ENCODE measurements around the gene NLGN4Y. TPM values are rescaled to one million over a fixed set of nuclear protein-coding genes. Genes with fewer than 3 reads are reported as not detected.

NLGN4Y gene
- total RNA-seq, 1 donor from 2014 or later: not detected

DNA sequence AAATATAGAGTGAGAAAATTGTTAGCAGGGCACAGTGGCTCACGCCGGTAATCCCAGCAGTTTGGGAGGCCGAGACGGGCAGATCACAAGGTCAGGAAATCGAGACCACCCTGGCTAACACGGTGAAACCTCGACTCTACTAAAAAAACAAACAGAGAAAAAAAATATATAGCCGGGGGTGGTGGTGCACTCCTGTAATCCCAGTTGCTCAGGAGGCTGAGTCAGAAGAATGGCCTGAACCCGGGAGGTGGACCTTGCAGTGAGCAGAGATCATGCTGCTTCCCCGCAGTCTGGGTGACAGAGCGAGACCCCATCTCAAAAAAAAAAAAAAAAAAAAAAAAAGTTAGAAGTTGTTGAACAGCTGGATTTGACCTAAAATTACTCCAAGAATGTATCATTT, 269.3 kb downstream of the NLGN4Y start:
- no peaks in the 10 kb centered on the region for H3K4me1 Mint-ChIP-seq
- H3K4me3 Mint-ChIP-seq: no peak overlapping the region
- H3K27me3 Mint-ChIP-seq (ENCODE audit: low read depth): no peaks in the 10 kb centered on the region
- no peaks in the 10 kb centered on the region for H3K9me3 Mint-ChIP-seq
- H3K36me3 Mint-ChIP-seq (ENCODE audit: low read depth): no peaks in the 10 kb centered on the region
- no peak overlapping the region for H3K27ac Mint-ChIP-seq (ENCODE audit: unreplicated experiment)
- no peak for DNase-seq (ENCODE audit: low read depth, low spot score)
- TF ChIP-seq, protein P1, sequence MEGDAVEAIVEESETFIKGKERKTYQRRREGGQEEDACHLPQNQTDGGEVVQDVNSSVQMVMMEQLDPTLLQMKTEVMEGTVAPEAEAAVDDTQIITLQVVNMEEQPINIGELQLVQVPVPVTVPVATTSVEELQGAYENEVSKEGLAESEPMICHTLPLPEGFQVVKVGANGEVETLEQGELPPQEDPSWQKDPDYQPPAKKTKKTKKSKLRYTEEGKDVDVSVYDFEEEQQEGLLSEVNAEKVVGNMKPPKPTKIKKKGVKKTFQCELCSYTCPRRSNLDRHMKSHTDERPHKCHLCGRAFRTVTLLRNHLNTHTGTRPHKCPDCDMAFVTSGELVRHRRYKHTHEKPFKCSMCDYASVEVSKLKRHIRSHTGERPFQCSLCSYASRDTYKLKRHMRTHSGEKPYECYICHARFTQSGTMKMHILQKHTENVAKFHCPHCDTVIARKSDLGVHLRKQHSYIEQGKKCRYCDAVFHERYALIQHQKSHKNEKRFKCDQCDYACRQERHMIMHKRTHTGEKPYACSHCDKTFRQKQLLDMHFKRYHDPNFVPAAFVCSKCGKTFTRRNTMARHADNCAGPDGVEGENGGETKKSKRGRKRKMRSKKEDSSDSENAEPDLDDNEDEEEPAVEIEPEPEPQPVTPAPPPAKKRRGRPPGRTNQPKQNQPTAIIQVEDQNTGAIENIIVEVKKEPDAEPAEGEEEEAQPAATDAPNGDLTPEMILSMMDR (conservative IDR thresholded peaks at IDR 0.05): no peak

DNA sequence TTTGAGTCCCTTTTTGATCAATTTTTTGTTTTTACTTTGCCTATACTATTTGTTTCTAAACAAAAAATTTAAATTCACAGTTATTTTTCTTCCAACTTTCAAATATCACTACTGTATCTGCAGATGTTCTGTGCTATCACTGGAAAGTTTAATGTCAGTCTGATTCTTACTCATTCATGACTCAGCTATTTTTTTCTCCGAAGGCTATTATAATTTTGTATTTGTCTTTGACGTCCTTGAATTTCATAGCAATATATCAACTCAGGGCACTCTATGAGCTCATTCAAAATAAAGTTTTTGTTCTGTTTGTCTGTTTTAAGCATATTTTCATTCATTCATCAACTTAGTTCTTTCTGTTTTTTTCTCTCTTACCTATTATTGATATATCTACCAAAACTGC, 273.7 kb downstream of the NLGN4Y start:
- DNase-seq (ENCODE audit: low read depth, low spot score): no peak
- no peaks in the 10 kb centered on the region for H3K27me3 Mint-ChIP-seq (ENCODE audit: low read depth)
- no peaks in the 10 kb centered on the region for H3K36me3 Mint-ChIP-seq (ENCODE audit: low read depth)
- H3K4me3 Mint-ChIP-seq: no peak overlapping the region
- TF ChIP-seq, protein P1 (conservative IDR thresholded peaks at IDR 0.05): no peak
- H3K27ac Mint-ChIP-seq (ENCODE audit: unreplicated experiment): no peak overlapping the region
- no peaks in the 10 kb centered on the region for H3K4me1 Mint-ChIP-seq
- no peaks in the 10 kb centered on the region for H3K9me3 Mint-ChIP-seq

DNA sequence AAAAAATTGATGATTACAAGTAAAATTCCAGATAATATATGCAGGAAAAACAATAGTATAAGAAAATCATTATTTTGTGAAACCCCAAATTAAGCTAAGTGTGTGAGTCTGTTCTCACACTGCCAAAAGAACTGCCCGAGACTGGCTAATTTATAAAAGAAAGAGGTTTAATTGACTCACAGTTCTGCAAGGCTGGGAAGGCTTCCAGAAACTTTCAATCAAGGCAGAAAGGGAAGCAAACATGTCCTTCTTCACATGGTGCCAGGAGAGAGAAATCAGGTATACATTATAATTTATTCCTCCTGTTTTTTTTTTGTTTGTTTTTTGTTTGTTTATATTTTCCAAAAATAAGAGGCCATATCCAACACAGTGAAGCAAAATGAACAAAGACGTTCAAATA, 276.8 kb downstream of the NLGN4Y start:
- TF ChIP-seq, protein P1 (conservative IDR thresholded peaks at IDR 0.05): no peak
- Mint-ChIP-seq H3K36me3 (ENCODE audit: low read depth) (no peaks in the 10 kb centered on the region), H3K9me3 (no peaks in the 10 kb centered on the region), H3K4me1 (no peaks in the 10 kb centered on the region), H3K27me3 (ENCODE audit: low read depth) (no peaks in the 10 kb centered on the region), H3K27ac (ENCODE audit: unreplicated experiment) (no peak overlapping the region), H3K4me3 (no peak overlapping the region)
- DNase-seq (ENCODE audit: low read depth, low spot score): no peak

DNA sequence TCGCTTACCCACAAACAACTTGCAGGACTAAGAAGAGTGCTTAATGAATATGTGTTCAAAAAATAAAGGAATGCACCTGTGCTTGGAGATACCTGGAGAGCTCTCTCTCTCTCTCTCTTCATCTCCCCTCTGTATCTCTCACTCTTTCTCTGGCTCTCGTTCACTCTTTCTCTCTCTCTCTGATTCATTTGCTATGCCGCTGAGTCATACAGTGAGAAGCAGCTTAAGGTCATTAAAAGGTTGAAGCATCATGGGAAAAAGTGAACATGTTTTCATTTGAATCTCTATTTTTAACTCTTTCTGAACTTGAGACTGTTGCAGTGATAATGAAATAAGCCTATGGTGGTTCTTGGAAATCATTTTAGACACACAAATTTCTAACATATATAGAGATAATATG, 277.8 kb downstream of the NLGN4Y start:
- Mint-ChIP-seq H3K9me3 (no peaks in the 10 kb centered on the region), H3K36me3 (ENCODE audit: low read depth) (no peaks in the 10 kb centered on the region), H3K4me1 (no peaks in the 10 kb centered on the region), H3K27ac (ENCODE audit: unreplicated experiment) (no peak overlapping the region), H3K27me3 (ENCODE audit: low read depth) (no peaks in the 10 kb centered on the region), H3K4me3 (no peak overlapping the region)
- TF ChIP-seq, protein P1 (conservative IDR thresholded peaks at IDR 0.05): no peak
- no peak for DNase-seq (ENCODE audit: low read depth, low spot score)

DNA sequence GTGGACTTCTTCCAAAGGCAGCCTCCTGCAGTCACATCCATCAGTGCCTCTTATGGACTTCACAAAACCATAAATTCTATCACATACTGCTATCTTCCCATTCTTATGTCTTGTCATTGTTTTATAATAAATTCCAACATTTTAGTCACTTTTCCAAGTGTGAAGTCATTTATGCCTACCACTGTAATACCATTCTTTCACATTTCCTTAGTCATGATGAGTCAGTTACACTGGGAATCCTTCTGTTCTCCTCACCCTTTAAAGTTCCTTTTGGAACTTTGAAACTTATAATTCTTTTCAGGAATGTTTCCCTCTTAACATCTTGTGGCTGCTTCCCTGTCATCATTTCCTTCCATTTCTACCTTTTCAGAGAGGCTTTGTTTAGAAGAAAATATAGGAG, 279.7 kb downstream of the NLGN4Y start:
- no peaks in the 10 kb centered on the region for H3K27me3 Mint-ChIP-seq (ENCODE audit: low read depth)
- TF ChIP-seq, protein P1 (conservative IDR thresholded peaks at IDR 0.05): no peak
- H3K4me3 Mint-ChIP-seq: no peak overlapping the region
- H3K4me1 Mint-ChIP-seq: no peaks in the 10 kb centered on the region
- DNase-seq (ENCODE audit: low read depth, low spot score): no peak
- no peak overlapping the region for H3K27ac Mint-ChIP-seq (ENCODE audit: unreplicated experiment)
- H3K36me3 Mint-ChIP-seq (ENCODE audit: low read depth): no peaks in the 10 kb centered on the region
- no peaks in the 10 kb centered on the region for H3K9me3 Mint-ChIP-seq

DNA sequence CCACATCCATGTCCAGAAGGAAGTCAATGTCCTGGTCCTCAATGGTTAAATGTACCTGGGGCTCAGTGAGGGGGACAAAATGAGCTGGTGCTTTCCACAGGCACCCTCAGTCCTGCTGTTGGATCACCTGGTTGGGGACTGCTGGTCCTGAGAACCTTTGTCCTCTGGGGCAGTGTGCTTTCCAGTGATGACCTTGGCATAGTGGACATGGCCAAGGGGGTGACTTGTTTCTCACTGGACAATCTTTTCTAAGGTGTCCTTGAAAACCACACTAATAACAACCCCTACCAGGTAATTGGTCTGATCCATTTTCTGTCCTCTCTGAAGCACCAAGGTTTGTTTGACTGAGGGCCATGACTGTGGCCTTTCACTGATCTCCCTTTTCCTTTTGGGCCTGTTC, 294.1 kb downstream of the NLGN4Y start:
- H3K4me3 Mint-ChIP-seq: no peak overlapping the region
- H3K9me3 Mint-ChIP-seq: no peaks in the 10 kb centered on the region
- H3K36me3 Mint-ChIP-seq (ENCODE audit: low read depth): no peaks in the 10 kb centered on the region
- TF ChIP-seq, protein P1 (conservative IDR thresholded peaks at IDR 0.05): no peak
- no peaks in the 10 kb centered on the region for H3K27me3 Mint-ChIP-seq (ENCODE audit: low read depth)
- H3K27ac Mint-ChIP-seq (ENCODE audit: unreplicated experiment): no peak overlapping the region
- no peaks in the 10 kb centered on the region for H3K4me1 Mint-ChIP-seq
- no peak for DNase-seq (ENCODE audit: low read depth, low spot score)

Data from neural crest cell (in vitro differentiated cells).